Activated naive CD4-positive, alpha-beta T cell treated with Interleukin-2 at 50 U/mL for 16 hours (primary cell): ENCODE data around the gene ANKRD11.
"Not testable (repeated sequence)": the region's sequence is repeated elsewhere in the genome, so short reads cannot be mapped to it uniquely, and the experiment has no call there.

Experiments
- DNase-seq: peaks from one replicate; pipeline ENCODE4 v3.0.0-alpha.2; 2020

The ANKRD11 gene

DNA sequence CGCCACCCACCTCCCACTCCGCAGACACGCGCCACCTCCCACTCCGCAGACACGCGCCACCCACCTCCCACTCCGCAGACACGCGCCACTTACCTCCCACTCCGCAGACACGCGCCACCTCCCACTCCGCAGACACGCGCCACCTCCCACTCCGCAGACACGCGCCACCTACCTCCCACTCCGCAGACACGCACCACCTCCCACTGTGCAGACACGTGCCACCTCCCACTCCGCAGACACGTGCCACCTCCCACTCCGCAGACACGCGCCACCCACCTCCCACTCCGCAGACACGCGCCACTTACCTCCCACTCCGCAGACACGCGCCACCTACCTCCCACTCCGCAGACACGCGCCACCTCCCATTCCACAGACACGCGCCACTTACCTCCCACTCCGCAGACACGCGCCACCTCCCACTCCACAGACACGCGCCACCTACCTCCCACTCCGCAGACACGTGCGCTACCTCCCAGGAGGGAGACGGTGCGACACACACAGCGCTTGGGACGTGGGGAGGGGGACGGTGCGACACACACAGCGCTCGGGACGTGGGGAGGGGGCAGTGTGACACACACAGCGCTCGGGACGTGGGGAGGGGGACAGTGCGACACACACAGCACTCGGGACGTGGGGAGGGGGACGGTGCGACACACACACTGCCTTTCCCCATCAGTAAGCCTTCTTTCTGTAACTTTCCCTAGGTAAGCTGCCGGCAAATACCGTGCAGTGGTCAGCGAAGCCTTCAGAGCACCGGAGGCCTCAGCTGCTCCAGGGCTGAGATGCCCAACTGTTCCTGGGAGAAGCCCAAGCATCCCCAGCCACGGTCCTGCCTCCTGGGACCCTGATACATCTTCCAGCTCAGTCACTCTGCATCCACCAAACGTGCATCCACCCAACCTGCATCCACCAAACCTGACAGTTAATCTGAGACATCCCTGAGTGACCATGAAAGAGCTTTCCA, 183.6 kb downstream of the ANKRD11 start:
- DNase-seq = not testable (repeated sequence)

DNA sequence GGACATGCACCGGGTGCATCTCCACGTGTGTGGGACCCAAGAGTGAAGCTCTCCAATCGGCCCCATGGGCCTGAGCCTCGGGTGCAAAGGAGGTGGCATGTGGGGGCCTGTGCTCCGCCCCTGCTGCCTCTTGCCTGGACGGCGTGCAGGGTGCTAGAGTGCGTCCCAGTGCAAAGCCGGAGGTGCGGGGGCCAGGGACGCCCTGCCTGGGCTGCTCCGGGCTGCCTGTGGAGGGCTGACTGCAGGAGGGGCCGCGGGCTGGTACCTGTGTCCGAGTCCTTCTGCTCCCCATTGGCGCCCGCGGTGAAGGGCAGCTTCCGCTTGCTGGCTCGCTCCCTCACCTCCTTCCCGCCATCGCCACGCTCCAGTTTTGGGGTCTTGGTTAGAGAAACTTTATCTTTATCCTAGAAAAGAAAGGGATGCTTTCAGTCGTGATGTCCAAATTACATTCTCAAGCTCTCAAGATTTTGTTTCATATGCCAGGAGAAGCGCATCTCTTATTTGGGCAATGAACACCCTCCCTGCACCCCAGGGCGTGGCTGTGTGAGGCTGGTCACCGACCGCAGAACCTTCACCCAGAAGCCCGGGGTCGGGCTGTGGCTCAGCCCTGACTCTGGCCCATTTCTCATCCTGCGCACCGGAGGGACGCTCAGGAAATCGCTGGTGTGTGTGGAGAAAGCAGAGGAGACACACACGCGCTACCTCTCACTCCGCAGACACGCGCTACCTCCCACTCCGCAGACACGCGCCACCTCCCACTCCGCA, 185.2 kb downstream of the ANKRD11 start:
- no peak for DNase-seq

- no peak for DNase-seq
Measured at GRCh38 chr16:89304181-89304851, 186.0 kb downstream of the ANKRD11 start.

- no peak for DNase-seq
Measured at GRCh38 chr16:89303617-89304016, 186.7 kb downstream of the ANKRD11 start.

GRCh38 chr16:89300976-89301360, 189.4 kb downstream of the ANKRD11 start:
- DNase-seq = no peak

GRCh38 chr16:89300311-89300975, 189.9 kb downstream of the ANKRD11 start:
- no peak for DNase-seq

DNA sequence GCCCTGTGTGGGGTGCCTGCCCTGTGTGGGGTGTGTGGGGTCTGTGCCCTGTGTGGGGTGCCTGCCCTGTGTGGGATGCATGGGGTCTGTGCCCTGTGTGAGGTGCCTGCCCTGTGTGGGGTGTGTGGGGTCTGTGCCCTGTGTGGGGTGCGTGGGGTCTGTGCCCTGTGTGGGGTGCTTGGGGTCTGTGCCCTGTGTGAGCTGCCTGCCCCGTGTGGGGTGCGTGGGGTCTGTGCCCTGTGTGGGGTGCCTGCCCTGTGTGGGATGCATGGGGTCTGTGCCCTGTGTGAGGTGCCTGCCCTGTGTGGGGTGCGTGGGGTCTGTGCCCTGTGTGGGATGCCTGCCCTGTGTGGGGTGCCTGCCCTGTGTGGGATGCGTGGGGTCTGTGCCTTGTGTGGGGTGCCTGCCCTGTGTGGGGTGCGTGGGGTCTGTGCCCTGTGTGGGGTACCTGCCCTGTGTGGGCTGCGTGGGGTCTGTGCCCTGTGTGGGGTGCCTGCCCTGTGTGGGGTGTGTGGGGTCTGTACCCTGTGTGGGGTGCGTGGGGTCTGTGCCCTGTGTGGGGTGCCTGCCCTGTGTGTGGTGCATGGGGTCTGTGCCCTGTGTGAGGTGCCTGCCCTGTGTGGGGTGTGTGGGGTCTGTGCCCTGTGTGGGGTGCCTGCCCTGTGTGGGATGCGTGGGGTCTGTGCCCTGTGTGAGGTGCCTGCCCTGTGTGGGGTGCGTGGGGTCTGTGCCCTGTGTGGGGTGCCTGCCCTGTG, 190.8 kb downstream of the ANKRD11 start:
- DNase-seq = not testable (repeated sequence)

DNA sequence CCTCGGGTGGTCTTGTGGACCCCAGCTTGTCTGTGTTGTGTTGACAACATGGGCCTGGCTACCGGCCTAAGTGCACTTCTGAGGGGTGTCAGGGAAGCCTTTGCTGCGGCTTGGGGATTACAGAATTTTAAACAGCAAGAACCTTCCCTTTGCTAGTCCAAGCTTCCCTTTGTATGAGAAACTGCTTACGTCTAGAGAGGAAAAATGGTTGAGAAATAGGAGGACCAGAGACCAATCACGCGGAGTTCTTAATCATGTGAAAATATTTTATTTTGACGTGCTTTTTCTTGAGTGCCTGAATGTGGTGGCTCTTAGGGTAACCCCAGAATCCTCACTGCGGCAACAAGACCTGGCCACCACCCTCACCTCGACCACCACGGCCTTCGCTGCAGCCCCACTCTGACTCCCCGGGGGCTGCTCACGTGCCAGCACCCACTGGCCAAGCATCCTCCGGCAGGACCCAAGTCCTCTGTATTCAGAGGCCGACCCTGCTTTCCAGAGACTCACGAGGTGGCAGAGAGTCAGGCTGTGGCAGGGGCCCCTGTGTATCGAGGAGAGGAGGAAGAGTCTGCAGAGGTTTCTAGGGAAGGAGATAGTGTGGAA, 191.6 kb downstream of the ANKRD11 start:
- no peak for DNase-seq

DNA sequence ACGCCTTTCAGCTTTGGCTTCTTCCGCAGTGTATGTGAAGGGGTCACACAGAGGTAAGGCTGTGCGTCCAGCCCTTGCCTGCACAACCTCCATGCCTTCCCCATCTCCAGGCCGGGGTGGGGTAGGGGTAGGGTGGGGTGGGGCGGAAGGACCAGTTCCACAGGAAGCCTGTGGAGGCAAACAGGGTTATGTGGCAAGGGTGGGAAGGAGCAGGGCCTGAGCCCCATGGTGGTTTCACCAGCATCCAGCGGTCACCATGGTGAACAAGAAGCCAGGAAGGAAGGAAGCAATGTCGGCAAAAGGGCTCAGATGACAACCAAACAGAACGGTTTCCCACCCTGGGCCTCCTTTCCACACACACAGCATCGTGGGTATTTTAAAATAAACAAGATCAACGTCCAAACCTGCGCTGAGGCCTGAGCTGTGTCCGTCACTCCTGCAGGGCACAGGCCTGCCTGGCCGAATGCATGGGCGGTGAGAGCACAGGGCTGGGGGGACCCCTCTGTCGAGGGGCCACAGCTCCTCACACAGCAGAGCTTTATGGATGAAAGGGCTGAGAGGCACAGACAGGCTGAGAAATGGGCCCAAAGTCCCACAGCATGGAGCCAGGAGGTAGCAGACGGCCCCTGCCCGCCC, 192.3 kb downstream of the ANKRD11 start:
- no peak for DNase-seq

DNA sequence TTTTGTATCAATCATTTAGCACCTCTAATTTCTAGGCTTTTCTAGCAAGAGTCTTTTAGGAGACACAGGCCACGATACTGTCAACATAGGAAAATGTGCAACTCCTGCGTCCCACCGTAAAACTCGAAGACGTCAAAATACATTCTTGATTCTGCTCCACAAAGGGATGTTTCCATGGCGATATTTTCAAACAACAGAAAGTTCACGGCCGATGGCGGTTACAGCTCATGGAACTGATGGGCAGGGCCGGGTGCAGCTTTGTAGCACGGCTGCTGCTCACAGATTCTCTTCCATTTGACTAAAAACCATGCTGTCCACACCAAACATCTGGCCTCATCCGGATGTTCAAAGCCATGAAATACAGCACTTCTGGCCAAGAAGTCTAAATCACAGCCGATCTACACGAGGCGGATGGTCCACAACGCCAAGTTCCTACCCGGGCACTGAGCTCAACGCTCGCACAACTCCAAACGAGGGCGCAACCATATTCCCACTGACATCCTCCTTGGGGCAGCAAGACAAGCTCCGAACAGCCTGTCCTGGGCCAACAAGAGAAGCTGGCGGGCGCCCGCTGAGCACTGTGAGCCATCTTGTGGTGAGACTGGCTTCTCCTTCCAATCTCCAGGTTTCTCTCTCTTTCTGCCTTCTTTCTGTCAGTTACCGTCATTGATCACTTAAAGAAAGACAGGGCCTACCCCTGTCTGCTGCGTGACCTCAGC, 193.0 kb downstream of the ANKRD11 start:
- no peak for DNase-seq

DNA sequence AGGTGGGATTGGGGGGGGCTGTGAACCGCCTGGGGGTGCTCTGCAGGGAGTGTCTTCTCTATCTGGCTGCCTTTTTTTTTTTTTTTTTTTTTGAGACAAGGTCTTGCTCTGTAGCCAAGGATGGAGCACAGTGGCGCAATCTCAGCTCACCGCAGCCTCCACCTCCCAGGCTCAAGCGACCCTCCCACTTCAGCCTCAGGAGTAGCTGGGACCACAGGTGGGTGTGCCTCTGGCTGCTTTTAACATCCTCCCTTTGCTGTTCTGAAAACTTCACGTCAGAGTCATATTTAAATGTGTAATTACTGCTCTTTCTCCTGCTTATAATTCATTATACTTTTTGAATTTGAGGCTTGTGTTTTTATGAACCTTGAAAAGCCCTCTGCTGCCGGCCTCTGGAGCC, 194.4 kb downstream of the ANKRD11 start:
- DNase-seq = no peak

DNA sequence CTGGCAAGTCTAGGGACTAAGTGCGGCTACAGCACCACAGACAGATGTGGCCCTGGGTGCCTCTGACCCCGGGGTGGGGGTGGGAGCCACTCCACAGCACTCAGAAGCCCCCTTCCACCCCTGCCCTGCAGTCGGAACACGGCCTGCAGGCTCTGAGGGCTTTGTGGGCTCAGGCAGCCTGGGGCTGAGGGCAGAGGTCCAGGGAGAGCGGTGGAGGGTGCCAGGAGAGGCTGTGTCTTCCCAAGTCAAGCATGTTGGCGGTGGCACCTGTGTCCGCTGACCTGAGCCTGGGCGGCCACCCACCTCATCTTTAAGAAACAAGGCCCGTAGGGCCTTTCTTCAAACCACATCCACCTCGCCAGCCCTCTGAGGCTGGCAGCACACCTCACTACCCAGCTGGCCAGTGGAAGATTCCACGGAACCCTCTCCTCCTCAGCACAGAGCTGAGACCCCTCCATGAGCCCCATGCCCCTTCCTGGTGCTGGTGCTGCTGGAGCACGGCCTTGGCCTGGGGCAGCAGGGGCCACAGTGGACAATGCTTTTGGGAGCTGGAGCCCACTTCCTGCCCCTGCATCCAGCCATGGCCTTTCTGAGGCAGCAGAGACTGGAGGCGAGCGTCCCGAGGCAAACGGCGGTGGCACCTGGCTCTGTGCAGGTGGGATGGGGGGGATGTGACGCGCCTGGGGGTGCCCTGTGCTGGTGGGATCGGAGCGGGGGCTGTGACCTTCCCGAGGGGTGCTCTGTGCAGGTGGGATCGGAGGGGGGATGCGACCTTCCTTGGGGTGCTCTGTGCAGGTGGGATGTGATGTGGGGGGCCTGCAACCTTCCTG, 195.1 kb downstream of the ANKRD11 start:
- no peak for DNase-seq

DNA sequence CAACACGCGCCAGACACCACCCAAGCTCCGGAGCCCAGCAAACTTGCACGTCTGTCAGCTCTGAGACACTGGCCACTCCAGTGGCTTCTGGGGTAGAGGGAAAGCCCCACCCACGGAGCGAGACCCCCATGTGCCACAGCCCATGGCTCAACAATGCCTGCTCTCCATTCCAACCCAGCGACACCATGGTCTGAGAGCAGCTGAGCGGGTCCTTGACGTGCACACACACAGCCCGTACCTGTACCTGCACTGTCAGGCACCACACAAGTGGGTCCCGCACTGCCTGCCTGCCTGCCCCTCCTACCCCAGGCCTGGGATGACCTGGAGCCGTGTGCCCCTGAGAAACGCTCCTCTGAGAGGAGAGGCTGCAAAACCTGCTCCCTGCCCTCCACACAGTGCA, 195.9 kb downstream of the ANKRD11 start:
- DNase-seq = no peak

DNA sequence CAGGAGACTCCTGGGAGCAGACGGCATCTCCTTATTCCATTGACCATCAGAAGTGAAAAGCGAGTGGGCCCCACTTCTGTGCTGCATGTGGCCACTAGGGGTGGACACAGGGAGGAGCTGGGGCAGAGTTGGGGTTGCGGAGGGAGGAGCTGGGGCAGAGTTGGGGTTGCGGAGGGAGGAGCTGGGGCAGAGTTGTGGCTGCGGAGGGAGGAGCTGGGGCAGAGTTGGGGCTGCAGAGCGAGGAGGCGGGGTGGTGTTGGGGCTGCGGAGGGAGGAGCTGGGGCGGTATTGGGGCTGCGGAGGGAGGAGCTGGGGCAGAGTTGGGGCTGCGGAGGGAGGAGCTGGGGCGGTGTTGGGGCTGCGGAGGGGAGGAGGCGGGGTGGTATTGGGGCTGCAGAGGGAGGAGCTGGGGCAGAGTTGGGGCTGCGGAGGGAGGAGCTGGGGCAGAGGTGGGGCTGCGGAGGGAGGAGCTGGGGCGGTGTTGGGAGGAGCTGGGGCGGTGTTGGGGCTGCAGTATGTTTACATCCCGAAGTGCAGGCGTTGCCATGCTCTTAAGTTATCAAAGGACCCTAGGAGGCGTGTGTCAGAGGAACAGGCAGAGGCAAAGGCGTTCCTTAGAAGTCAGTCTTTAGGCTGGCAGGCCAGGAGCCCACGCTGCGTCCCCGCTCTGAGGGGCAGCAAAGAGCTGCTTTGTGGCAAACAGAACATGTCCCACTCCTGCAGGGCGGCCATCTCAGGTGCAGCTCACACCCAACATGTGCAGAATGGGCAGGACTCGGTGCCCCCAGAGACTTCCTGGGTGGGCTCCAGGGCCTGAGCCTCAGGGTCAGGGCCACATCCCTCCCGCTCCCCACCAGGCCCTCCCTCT, 196.9 kb downstream of the ANKRD11 start:
- no peak for DNase-seq

DNA sequence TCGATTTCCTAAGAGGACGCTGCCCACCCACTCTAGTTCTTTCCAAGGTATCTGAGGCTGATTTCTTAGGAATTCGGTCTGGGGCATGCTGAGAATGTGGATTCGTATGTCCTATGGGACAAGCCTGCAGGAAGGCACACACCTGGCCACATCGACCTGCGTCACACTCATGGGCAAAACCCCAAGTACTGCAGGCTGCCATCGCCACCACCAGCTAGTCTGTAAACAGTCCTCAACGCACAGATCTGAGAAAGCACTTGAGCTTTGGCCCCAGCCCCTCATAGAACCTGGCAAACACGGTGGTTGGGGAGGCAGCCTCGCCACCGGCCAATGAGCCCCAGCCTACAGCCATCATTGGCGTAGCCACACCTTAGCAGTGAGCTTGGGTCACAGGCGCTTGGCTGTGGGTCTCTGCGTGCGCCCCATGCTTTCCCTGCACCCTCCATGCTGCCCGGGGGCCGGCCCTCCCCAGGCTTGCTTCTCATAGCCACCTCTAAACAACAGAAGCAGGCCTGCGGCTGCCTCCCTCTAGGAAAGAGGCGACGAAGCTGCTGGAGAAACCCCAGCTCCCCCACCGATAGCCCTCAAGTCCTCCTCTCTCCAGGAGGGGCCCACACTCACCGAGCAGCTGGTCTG, 197.8 kb downstream of the ANKRD11 start:
- no peak for DNase-seq

DNA sequence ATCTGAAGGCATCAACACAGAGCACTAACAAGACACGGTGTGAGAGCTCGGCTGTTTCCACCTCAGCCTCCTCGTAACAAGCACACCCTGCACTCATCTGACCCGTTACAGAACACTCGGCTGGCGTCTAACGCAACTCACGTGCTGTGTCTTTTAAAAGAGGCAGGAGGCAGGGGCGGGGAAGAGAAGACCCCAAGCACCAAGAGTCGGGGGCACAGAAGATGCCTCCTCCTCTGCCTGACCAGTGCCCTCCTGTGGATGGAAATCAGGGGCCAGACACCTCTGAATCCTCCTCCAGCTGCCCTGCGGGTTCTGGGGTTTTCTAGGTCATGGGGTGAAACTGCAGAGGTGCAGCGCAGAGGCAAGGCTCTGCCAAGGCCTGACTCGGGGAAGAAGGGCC, 198.6 kb downstream of the ANKRD11 start:
- DNase-seq = no peak

- no peak for DNase-seq
Measured at GRCh38 chr16:89291363-89291762, 199.0 kb downstream of the ANKRD11 start.

DNA sequence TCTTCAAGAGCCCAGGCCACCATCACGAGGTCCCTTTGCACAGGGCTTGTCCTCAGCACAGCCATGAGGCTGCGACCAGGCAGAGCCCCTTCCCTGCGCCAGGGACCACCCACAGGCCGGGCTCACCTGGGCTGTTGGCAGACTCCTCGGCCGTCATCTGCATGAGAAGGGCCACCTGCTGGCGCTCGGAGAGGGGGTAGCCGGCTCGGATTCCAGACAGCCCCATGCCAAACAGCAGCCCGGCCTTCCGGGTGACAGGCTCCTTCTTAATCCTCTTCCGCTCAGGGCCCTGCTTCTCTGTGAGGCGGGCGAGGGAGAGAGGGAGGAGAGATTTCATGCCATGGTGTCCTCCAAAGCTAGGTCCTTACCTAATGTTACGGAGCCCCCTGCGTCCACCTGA, 199.5 kb downstream of the ANKRD11 start:
- DNase-seq = no peak
